ENCODE data around the gene SERTAD4. TPM values are rescaled to one million over a fixed set of nuclear protein-coding genes. Genes with fewer than 3 reads are reported as not detected.

SERTAD4 gene
- total and polyA plus RNA-seq, 2 experiments from 2014 or later = 1.3 to 1.6 TPM

DNA sequence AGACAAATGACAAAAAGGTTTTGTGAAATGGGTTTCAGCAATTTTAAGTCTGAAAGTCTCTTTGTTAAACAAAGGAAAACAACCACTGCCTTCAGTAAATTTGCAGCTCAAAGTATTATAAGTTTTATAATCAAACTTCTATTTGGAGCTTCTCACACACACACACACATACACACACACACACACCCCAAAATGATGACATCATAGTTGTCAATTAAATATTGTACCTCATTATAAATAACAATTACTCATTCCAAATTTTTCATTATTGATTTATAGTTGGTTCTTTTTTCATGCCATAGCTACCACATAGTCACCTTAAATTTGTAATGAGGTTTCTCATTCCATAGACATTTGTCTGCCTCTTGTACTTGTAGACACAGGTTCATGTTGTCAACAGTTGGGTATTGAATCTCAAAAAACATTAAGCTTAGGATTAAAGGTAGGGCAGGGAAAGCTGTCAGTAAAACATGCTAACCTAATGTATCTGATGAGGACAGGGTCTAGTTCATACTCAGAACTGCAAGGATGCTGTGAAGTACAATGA, 2.4 kb upstream of the SERTAD4 start (continued):
- TF ChIP-seq, protein P1, sequence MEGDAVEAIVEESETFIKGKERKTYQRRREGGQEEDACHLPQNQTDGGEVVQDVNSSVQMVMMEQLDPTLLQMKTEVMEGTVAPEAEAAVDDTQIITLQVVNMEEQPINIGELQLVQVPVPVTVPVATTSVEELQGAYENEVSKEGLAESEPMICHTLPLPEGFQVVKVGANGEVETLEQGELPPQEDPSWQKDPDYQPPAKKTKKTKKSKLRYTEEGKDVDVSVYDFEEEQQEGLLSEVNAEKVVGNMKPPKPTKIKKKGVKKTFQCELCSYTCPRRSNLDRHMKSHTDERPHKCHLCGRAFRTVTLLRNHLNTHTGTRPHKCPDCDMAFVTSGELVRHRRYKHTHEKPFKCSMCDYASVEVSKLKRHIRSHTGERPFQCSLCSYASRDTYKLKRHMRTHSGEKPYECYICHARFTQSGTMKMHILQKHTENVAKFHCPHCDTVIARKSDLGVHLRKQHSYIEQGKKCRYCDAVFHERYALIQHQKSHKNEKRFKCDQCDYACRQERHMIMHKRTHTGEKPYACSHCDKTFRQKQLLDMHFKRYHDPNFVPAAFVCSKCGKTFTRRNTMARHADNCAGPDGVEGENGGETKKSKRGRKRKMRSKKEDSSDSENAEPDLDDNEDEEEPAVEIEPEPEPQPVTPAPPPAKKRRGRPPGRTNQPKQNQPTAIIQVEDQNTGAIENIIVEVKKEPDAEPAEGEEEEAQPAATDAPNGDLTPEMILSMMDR (conservative IDR thresholded peaks at IDR 0.05; ENCODE audit: low read depth in 2 of 2) = no peak

DNA sequence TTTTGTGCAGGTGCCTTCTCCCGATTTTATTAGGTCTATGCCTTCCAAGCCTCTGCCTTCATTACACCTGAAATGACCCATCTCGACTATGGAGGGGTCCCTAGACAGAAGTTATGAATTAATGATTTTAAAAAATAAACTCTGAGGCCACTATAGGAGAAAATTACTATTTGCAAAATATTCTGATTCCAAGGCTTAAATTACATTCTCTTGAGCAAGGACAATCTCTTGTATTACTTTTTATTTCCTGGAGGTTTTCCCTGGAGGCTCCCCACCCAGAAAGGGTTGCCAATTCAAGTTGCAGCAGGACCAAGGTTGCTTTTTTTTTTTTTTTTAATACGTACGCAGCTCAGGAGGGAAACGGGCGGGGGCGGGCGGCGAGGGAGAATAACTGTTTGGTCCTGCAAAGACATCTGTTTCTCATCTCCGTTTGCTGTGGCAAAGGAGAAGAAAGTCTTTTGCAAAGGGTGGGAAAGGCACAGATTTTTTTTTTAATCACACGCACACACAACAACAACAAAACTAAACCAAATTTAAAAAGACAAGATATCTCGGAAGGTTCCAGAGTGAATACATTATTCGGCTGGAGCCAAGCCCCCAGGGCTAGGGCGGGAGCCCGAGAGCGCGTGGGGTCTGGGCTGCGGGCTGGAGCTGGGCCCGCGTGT, 618 bp upstream of the SERTAD4 start:
- Histone ChIP-seq H3K27me3 (ENCODE audit: insufficient read depth) (peaks cover 74% of the 10 kb centered on the region), H3K4me3 (peak overlapping the region; percentile 85), H4K20me1 (replicated peaks; ENCODE audit: insufficient read depth) (no peaks in the 10 kb centered on the region), H2AFZ (0 out of 2 replicates have a peak overlapping the region, but pooled peaks have one; percentile 74), H3K36me3 (ENCODE audit: insufficient read depth) (no peaks in the 10 kb centered on the region), H3F3A (replicated peaks; ENCODE audit: low read depth) (peaks cover 5% of the 10 kb centered on the region; the same call in 1 of the 2 replicates), H3K27ac (ENCODE audit: low read depth) (no peak overlapping the region), H3K4me1 (ENCODE audit: insufficient read depth) (peaks cover 34% of the 10 kb centered on the region), H3K79me2 (replicated peaks; ENCODE audit: insufficient read depth) (no peaks in the 10 kb centered on the region), H3K9me2 (ENCODE audit: insufficient read depth) (no peaks in the 10 kb centered on the region), H3K4me2 (peak overlapping the region; percentile 95)
- peaks cover 15% of the 10 kb centered on the region for H3K4me1 Mint-ChIP-seq
- ATAC-seq (no peak), DNase-seq (ENCODE audit: low spot score) (no peak)
- H3K36me3 Mint-ChIP-seq (ENCODE audit: low read depth) = no peaks in the 10 kb centered on the region; the same call in 2 of the 3 replicates
- peak overlapping the region; percentile 80 for H3K4me3 Mint-ChIP-seq
- H3K27ac Mint-ChIP-seq = no peak overlapping the region
- H3K9me3 Mint-ChIP-seq = no peaks in the 10 kb centered on the region
- no peak for TF ChIP-seq ZNF331 (CRISPR knock-in tag; IDR thresholded peaks at IDR 0.05; ENCODE audit: low read depth)
- TF ChIP-seq, protein P2, sequence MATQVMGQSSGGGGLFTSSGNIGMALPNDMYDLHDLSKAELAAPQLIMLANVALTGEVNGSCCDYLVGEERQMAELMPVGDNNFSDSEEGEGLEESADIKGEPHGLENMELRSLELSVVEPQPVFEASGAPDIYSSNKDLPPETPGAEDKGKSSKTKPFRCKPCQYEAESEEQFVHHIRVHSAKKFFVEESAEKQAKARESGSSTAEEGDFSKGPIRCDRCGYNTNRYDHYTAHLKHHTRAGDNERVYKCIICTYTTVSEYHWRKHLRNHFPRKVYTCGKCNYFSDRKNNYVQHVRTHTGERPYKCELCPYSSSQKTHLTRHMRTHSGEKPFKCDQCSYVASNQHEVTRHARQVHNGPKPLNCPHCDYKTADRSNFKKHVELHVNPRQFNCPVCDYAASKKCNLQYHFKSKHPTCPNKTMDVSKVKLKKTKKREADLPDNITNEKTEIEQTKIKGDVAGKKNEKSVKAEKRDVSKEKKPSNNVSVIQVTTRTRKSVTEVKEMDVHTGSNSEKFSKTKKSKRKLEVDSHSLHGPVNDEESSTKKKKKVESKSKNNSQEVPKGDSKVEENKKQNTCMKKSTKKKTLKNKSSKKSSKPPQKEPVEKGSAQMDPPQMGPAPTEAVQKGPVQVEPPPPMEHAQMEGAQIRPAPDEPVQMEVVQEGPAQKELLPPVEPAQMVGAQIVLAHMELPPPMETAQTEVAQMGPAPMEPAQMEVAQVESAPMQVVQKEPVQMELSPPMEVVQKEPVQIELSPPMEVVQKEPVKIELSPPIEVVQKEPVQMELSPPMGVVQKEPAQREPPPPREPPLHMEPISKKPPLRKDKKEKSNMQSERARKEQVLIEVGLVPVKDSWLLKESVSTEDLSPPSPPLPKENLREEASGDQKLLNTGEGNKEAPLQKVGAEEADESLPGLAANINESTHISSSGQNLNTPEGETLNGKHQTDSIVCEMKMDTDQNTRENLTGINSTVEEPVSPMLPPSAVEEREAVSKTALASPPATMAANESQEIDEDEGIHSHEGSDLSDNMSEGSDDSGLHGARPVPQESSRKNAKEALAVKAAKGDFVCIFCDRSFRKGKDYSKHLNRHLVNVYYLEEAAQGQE (IDR thresholded peaks at IDR 0.05; ENCODE audit: unreplicated experiment) = no peak
- no peak for TF ChIP-seq POLR2AphosphoS5 (IDR thresholded peaks at IDR 0.05; ENCODE audit: low read depth)
- no peak for TF ChIP-seq EZH2phosphoT487 (IDR thresholded peaks at IDR 0.05; ENCODE audit: unreplicated experiment)
- TF ChIP-seq NANOG (IDR thresholded peaks at IDR 0.05; ENCODE audit: borderline replicate concordance) = no peak
- TF ChIP-seq STAT1 (IDR thresholded peaks at IDR 0.05; ENCODE audit: unreplicated experiment) = no peak
- TF ChIP-seq, protein P3, sequence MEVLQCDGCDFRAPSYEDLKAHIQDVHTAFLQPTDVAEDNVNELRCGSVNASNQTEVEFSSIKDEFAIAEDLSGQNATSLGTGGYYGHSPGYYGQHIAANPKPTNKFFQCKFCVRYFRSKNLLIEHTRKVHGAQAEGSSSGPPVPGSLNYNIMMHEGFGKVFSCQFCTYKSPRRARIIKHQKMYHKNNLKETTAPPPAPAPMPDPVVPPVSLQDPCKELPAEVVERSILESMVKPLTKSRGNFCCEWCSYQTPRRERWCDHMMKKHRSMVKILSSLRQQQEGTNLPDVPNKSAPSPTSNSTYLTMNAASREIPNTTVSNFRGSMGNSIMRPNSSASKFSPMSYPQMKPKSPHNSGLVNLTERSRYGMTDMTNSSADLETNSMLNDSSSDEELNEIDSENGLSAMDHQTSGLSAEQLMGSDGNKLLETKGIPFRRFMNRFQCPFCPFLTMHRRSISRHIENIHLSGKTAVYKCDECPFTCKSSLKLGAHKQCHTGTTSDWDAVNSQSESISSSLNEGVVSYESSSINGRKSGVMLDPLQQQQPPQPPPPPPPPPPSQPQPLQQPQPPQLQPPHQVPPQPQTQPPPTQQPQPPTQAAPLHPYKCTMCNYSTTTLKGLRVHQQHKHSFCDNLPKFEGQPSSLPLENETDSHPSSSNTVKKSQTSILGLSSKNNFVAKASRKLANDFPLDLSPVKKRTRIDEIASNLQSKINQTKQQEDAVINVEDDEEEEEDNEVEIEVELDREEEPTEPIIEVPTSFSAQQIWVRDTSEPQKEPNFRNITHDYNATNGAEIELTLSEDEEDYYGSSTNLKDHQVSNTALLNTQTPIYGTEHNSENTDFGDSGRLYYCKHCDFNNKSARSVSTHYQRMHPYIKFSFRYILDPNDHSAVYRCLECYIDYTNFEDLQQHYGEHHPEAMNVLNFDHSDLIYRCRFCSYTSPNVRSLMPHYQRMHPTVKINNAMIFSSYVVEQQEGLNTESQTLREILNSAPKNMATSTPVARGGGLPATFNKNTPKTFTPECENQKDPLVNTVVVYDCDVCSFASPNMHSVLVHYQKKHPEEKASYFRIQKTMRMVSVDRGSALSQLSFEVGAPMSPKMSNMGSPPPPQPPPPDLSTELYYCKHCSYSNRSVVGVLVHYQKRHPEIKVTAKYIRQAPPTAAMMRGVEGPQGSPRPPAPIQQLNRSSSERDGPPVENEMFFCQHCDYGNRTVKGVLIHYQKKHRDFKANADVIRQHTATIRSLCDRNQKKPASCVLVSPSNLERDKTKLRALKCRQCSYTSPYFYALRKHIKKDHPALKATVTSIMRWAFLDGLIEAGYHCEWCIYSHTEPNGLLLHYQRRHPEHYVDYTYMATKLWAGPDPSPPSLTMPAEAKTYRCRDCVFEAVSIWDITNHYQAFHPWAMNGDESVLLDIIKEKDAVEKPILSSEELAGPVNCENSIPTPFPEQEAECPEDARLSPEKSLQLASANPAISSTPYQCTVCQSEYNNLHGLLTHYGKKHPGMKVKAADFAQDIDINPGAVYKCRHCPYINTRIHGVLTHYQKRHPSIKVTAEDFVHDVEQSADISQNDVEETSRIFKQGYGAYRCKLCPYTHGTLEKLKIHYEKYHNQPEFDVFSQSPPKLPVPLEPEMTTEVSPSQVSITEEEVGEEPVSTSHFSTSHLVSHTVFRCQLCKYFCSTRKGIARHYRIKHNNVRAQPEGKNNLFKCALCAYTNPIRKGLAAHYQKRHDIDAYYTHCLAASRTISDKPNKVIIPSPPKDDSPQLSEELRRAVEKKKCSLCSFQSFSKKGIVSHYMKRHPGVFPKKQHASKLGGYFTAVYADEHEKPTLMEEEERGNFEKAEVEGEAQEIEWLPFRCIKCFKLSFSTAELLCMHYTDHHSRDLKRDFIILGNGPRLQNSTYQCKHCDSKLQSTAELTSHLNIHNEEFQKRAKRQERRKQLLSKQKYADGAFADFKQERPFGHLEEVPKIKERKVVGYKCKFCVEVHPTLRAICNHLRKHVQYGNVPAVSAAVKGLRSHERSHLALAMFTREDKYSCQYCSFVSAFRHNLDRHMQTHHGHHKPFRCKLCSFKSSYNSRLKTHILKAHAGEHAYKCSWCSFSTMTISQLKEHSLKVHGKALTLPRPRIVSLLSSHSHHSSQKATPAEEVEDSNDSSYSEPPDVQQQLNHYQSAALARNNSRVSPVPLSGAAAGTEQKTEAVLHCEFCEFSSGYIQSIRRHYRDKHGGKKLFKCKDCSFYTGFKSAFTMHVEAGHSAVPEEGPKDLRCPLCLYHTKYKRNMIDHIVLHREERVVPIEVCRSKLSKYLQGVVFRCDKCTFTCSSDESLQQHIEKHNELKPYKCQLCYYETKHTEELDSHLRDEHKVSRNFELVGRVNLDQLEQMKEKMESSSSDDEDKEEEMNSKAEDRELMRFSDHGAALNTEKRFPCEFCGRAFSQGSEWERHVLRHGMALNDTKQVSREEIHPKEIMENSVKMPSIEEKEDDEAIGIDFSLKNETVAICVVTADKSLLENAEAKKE (CRISPR knock-in tag; IDR thresholded peaks at IDR 0.05) = no peak
- peaks cover 33% of the 10 kb centered on the region for H3K27me3 Mint-ChIP-seq (ENCODE audit: insufficient read depth, low read depth, poor library complexity)
